ENCODE results near the gene CWH43.
"Not testable (repeated sequence)": the region's sequence is repeated elsewhere in the genome, so short reads cannot be mapped to it uniquely, and the experiment has no call there.

The CWH43 gene

GRCh38 chr4:49097071-49097470 is 111.0 kb downstream of the CWH43 start:
- DNase-seq (ENCODE audit: low read depth in 2 of 2), result not testable (repeated sequence)

- not testable (repeated sequence) for DNase-seq (ENCODE audit: low read depth in 2 of 2)
Observed at GRCh38 chr4:49097505-49097904, 111.4 kb downstream of the CWH43 start.

GRCh38 chr4:49098034-49098759 is 112.1 kb downstream of the CWH43 start:
- DNase-seq (ENCODE audit: low read depth in 2 of 2), result not testable (repeated sequence)

- not testable (repeated sequence) for DNase-seq (ENCODE audit: low read depth in 2 of 2)
Observed at GRCh38 chr4:49099831-49100444, 113.9 kb downstream of the CWH43 start.

- not testable (repeated sequence) for DNase-seq (ENCODE audit: low read depth in 2 of 2)
Observed at GRCh38 chr4:49102344-49102898, 116.3 kb downstream of the CWH43 start.

- not testable (repeated sequence) for DNase-seq (ENCODE audit: low read depth in 2 of 2)
Observed at GRCh38 chr4:49103436-49104136, 117.5 kb downstream of the CWH43 start.

- DNase-seq (ENCODE audit: low read depth in 2 of 2), result not testable (repeated sequence)
Observed at GRCh38 chr4:49104231-49104930, 118.3 kb downstream of the CWH43 start.

- DNase-seq (ENCODE audit: low read depth in 2 of 2), result not testable (repeated sequence)
Observed at GRCh38 chr4:49105248-49105904, 119.3 kb downstream of the CWH43 start.

GRCh38 chr4:49107262-49107661 is 121.2 kb downstream of the CWH43 start:
- DNase-seq (ENCODE audit: low read depth in 2 of 2), result not testable (repeated sequence)

- DNase-seq (ENCODE audit: low read depth in 2 of 2), result not testable (repeated sequence)
Observed at GRCh38 chr4:49108183-49108978, 122.3 kb downstream of the CWH43 start.

- DNase-seq (ENCODE audit: low read depth in 2 of 2), result not testable (repeated sequence)
Observed at GRCh38 chr4:49109567-49110166, 123.6 kb downstream of the CWH43 start.

GRCh38 chr4:49110579-49110978 is 124.5 kb downstream of the CWH43 start:
- DNase-seq (ENCODE audit: low read depth in 2 of 2), result not testable (repeated sequence)

Data from fibroblast of skin of left quadriceps (primary cell).